Stimulated activated CD4-positive, alpha-beta T cell treated with anti-CD3 and anti-CD28 coated beads, TNF-alpha, amount 100 ng/mL, for 4 hours (primary cell): ENCODE data around the gene MAP2K5.

ENCODE experiments used
- DNase-seq, 3 experiments: peaks; one replicate each; pipeline ENCODE4 v3.0.0-alpha.2; 2020; ENCODE audit warnings: low read depth in 3 of 3

Gene MAP2K5

GRCh38 chr15:67782691-67782991, 240.1 kb downstream of the MAP2K5 start:
- DNase-seq: no peak

GRCh38 chr15:67783303-67783702, 240.8 kb downstream of the MAP2K5 start:
- peak in 1 of 3 experiments; percentile 17 for DNase-seq

- no peak for DNase-seq
Observed at GRCh38 chr15:67784090-67784781, 241.7 kb downstream of the MAP2K5 start.

GRCh38 chr15:67784856-67785430, 242.4 kb downstream of the MAP2K5 start:
- DNase-seq: no peak

- no peak for DNase-seq
Observed at GRCh38 chr15:67785431-67785830, 242.9 kb downstream of the MAP2K5 start.

GRCh38 chr15:67786646-67787045, 244.1 kb downstream of the MAP2K5 start:
- no peak for DNase-seq

- DNase-seq: no peak
Observed at GRCh38 chr15:67788986-67789385, 246.5 kb downstream of the MAP2K5 start.

GRCh38 chr15:67790610-67791319, 248.3 kb downstream of the MAP2K5 start:
- DNase-seq: no peak

GRCh38 chr15:67792250-67792942, 249.9 kb downstream of the MAP2K5 start:
- no peak for DNase-seq

GRCh38 chr15:67794832-67795574, 252.5 kb downstream of the MAP2K5 start:
- peak in 1 of 3 experiments; percentile 13 for DNase-seq

GRCh38 chr15:67796196-67797127, 254.0 kb downstream of the MAP2K5 start:
- DNase-seq: no peak

GRCh38 chr15:67799801-67800205, 257.3 kb downstream of the MAP2K5 start:
- no peak for DNase-seq

- no peak for DNase-seq
Observed at GRCh38 chr15:67801142-67801541, 258.6 kb downstream of the MAP2K5 start.

- DNase-seq: no peak
Observed at GRCh38 chr15:67801926-67802914, 259.7 kb downstream of the MAP2K5 start.

GRCh38 chr15:67803299-67803698, 260.8 kb downstream of the MAP2K5 start:
- DNase-seq: no peak

GRCh38 chr15:67803996-67804843, 261.7 kb downstream of the MAP2K5 start:
- DNase-seq: no peak

- no peak for DNase-seq
Observed at GRCh38 chr15:67805008-67805665, 262.6 kb downstream of the MAP2K5 start.
